K562 (cell line): Measurements from ENCODE around the gene BMF. TPM values are rescaled to one million over a fixed set of nuclear protein-coding genes. Genes with fewer than 3 reads are reported as not detected.
"Not testable (repeated sequence)": the region's sequence is repeated elsewhere in the genome, so short reads cannot be mapped to it uniquely, and the experiment has no call there.

Experiments used
- ATAC-seq: fragments of 200-7000 bp; cut with Tn5 transposase; 3 replicates; pipeline ENCODE4 v1.9.1; 2020; ENCODE audit warnings: moderate library complexity
- BruUV-seq: library from RNA; stranded (reverse); fragments of 400-500 nt; replicated peaks from 2 replicates; lab custom pipeline; 2021; lab: Mats Ljungman, UMichigan
- CTCF ChIA-PET: fragments of 300-600 bp; formaldehyde crosslinking; extraction: SDS; loops from one replicate; lab custom pipeline; 2021; ENCODE audit warnings: low intra/inter-chr PET ratio; lab: Yijun Ruan, JAX
- POLR2A ChIA-PET: fragments of 300-600, 350-650 bp; sonication (Branson Sonifier 250); formaldehyde crosslinking; extraction: SDS; loops from one replicate; lab custom pipeline; 2021; ENCODE audit warnings: antibody characterized with exemption, inconsistent platforms; lab: Yijun Ruan, JAX
- DNase-seq, 4 experiments: peaks; one replicate each; pipeline versions ENCODE4 v3.0.0 to v3.0.0-alpha.2; 2011 to 2018; ENCODE audit warnings: low spot score in 3 of 4, mixed read lengths in 3 of 4; ENCODE audit errors: extremely low read depth in 1 of 4
- FAIRE-seq: peaks from 2 replicates; lab custom pipeline; 2011; peaks lifted over from hg19 to GRCh38; lab: Jason Lieb, UNC
- H2AFZ ChIP-seq: 2 replicates; pipeline ENCODE4 v1.6.0; 2011; ENCODE audit warnings: low read depth, low read length, control low read depth, inconsistent platforms
- H3K27ac ChIP-seq: fragments of 200-600 bp; 3 replicates; pipeline ENCODE4 v1.8.0; 2011; ENCODE audit warnings: low read depth, mild to moderate bottlenecking, control low read depth, inconsistent platforms, low read length, moderate library complexity, mixed read lengths; ENCODE audit errors: extremely low read depth
- H3K27me3 ChIP-seq, 2 experiments: fragments of 300-600 bp in 1 of 2; 2 replicates in 1 of 2; 3 replicates in 1 of 2; pipeline versions ENCODE4 v1.6.0 to v1.8.0; 2011; ENCODE audit warnings: inconsistent platforms in 2 of 2, low read length in 2 of 2, mild to moderate bottlenecking in 1 of 2, mixed read lengths in 1 of 2, moderate library complexity in 1 of 2; ENCODE audit not compliant: control insufficient read depth in 2 of 2, insufficient read depth in 2 of 2
- H3K36me3 ChIP-seq: fragments of 300-600 bp; 3 replicates; pipeline ENCODE4 v1.8.0; 2011; ENCODE audit warnings: mild to moderate bottlenecking, low read length, inconsistent platforms; ENCODE audit not compliant: control insufficient read depth, insufficient read depth
- H3K4me1 ChIP-seq, 2 experiments: fragments of 200-600 bp in 1 of 2; replicated peaks in 1 of 2; 2 replicates in 1 of 2; 3 replicates in 1 of 2; pipeline versions ENCODE4 v1.5.1 to v1.8.0; 2011; ENCODE audit warnings: inconsistent platforms in 2 of 2, low read length in 2 of 2, mild to moderate bottlenecking in 1 of 2, mixed read lengths in 1 of 2, moderate library complexity in 1 of 2; ENCODE audit not compliant: control insufficient read depth in 2 of 2, insufficient read depth in 2 of 2
- H3K4me2 ChIP-seq: 2 replicates; pipeline ENCODE4 v1.6.1; 2011; ENCODE audit warnings: low read length, control low read depth, inconsistent platforms, mixed read lengths; ENCODE audit not compliant: insufficient read depth
- H3K4me3 ChIP-seq: fragments of 200-600 bp; sonication (generic), shearing (Covaris generic); 2 replicates; pipeline ENCODE4 v1.5.1; 2016; ENCODE audit warnings: control low read depth, inconsistent platforms
- H3K79me2 ChIP-seq: fragments of 200-600 bp; 3 replicates; pipeline ENCODE4 v1.8.0; 2011; ENCODE audit warnings: low read length, inconsistent platforms; ENCODE audit not compliant: control insufficient read depth, insufficient read depth
- H3K9ac ChIP-seq, 2 experiments: 2 replicates each; pipeline versions ENCODE4 v1.6.0 to v1.6.1; 2011; ENCODE audit warnings: low read depth in 2 of 2, low read length in 2 of 2, control low read depth in 1 of 2, inconsistent platforms in 1 of 2, mild to moderate bottlenecking in 1 of 2, mixed read lengths in 1 of 2; ENCODE audit not compliant: insufficient read depth in 1 of 2
- H3K9me1 ChIP-seq: one replicate; pipeline ENCODE4 v1.6.0; 2011; ENCODE audit warnings: inconsistent platforms, mild to moderate bottlenecking, low read length, moderate library complexity; ENCODE audit not compliant: control insufficient read depth, insufficient read depth
- H3K9me3 ChIP-seq: replicated peaks from 2 replicates; pipeline ENCODE4 v1.5.1; 2011; ENCODE audit warnings: low read depth, low read length, inconsistent platforms; ENCODE audit not compliant: control insufficient read depth, insufficient read depth
- H4K20me1 ChIP-seq: replicated peaks from 2 replicates; pipeline ENCODE4 v1.6.1; 2011; ENCODE audit warnings: low read length, inconsistent platforms, mixed read lengths; ENCODE audit not compliant: control insufficient read depth, insufficient read depth
- BHLHE40 ChIP-seq: IDR thresholded peaks from 2 replicates; pipeline ENCODE4 v1.6.1; 2011; ENCODE audit warnings: low read length, improper control_type of control experiment
- PTTG1 ChIP-seq: fragments of 450-650 bp; IDR thresholded peaks from 2 replicates; pipeline ENCODE4 v1.6.1; 2016; ENCODE audit warnings: low read depth, mild to moderate bottlenecking, missing genetic modification characterization, missing compliant biosample characterization
- WGBS: fragments of 100-300 bp; shearing (Covaris generic); methylation state at CpG from one replicate; pipeline ENCODE4 v1.1.6; 2016; ENCODE audit warnings: low coverage, mixed read lengths; ENCODE audit not compliant: insufficient coverage; ENCODE audit errors: missing lambda C conversion rate; 5-methylcytosine and 5-hydroxymethylcytosine counted together
- in situ Hi-C: fragments of 300-500 bp; cut with MboI; formaldehyde crosslinking; loops from 4 replicates; pipeline ENCODE4 v1.15.0; 2018; ENCODE audit warnings: inconsistent platforms, mixed read lengths
- intact Hi-C: fragments of 100-400 bp; cut with micrococcal nuclease; formaldehyde crosslinking; loops from 2 replicates; pipeline ENCODE4 v1.14.2; 2022
- polyA plus RNA-seq, 8 experiments: library from polyadenylated mRNA; depleted of rRNA in 4 of 8; stranded (reverse) in 5 of 8; unstranded in 3 of 8; fragments of >200 nt; fragmentation: Nextera tagmentation in 2 of 8; fragmentation: Illumina TruSeq in 1 of 8; extraction: Ambion mirVana in 2 of 8; extraction: Trizol in 1 of 8; gene quantifications; 2 replicates each; pipeline versions ENCODE4 v1.2.1 to v1.2.3, GENCODE V29; 2011 to 2014; ENCODE audit warnings: inconsistent platforms in 1 of 8, missing spikeins in 1 of 8
- total RNA-seq, 7 experiments: library from RNA; depleted of rRNA in 6 of 7; stranded (reverse); fragments of >200 nt in 6 of 7; fragmentation: Illumina TruSeq in 2 of 7; extraction: Trizol in 2 of 7; gene quantifications; 2 replicates each; pipeline versions ENCODE4 v1.2.1 to v1.2.3, GENCODE V29; 2011 to 2021; ENCODE audit warnings: low replicate concordance in 1 of 7
- TF ChIP-seq, protein P1 (sequence below), 2 experiments: IDR thresholded peaks; 2 replicates each; pipeline ENCODE4 v1.6.1; 2011; ENCODE audit warnings: borderline replicate concordance in 1 of 2, control low read depth in 1 of 2, low read depth in 1 of 2, low read length in 1 of 2, mild to moderate bottlenecking in 1 of 2, mixed read lengths in 1 of 2, moderate library complexity in 1 of 2; ENCODE audit not compliant: insufficient read depth in 1 of 2, insufficient read length in 1 of 2, poor library complexity in 1 of 2, severe bottlenecking in 1 of 2; ENCODE audit errors: extremely low read depth in 1 of 2

Gene BMF
- total and polyA plus RNA-seq, 9 of the 15 experiments (the other 6 are each of a cell fraction or from before 2014, with no cell fraction given) = 0.25 to 0.91 (median 0.59) TPM; not detected in 2

DNA sequence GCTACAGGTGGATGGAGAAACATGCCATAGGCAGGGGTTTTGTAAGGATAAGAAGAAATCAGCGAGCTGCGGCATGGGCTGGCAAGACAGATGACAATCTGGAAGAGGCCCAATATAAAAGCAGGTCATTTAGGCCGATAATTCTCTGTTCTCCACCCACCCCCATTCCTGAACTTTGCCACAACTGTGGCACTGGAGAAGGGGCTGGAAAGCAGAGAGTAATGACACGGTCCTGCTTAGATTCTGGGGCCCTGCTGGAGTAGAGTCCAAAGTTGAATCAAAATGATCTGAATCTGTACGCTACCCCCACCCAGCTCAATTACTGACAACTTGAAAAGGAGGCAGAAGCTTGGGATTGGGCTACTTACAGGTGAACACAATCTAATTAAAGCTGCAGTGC, 33.7 kb upstream of the BMF start:
- ATAC-seq = no peak

DNA sequence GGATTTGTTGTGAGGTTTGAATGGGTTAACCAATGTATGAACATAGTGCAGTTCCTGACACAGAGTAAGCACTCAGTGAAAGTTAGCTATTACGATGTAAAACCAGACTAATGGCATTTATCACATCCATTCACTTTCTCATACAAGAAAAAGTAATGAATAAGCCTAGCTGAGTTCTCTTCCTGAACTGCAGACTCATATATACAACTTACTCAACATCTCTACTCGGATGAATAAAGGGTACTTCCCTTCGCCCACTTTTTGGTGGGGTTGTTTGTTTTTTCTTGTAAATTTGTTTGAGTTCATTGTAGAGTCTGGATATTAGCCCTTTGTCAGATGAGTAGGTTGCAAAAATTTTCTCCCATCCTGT, 29.5 kb upstream of the BMF start:
- in situ Hi-C loops, ATAC-seq: not testable (repeated sequence)

More for the DNA sequence above, 33.7 kb upstream of the BMF start:
- Histone ChIP-seq H3K4me3 (no peak overlapping the region), H3K9ac (no peak overlapping the region), H3K27ac (no peak overlapping the region), H4K20me1 (no peaks in the 10 kb centered on the region), H3K4me1 (peaks cover 3 to 7% of the 10 kb centered on the region in 2 experiments; a peak in 3 of 5 replicates), H3K79me2 (no peaks in the 10 kb centered on the region), H3K9me1 (no peaks in the 10 kb centered on the region), H2AFZ (0 out of 2 replicates have a peak overlapping the region, but pooled peaks have one; percentile 20), H3K9me3 (no peaks in the 10 kb centered on the region), H3K36me3 (no peaks in the 10 kb centered on the region), H3K4me2 (no peak overlapping the region), H3K27me3 (no peaks in the 10 kb centered on the region)
- FAIRE-seq = no peak
- 30% methylated on average over 5 of the region's 5 CpGs for WGBS
- in situ Hi-C loops = no loop called here
- TF ChIP-seq BHLHE40 = no peak
- TF ChIP-seq, protein P1, sequence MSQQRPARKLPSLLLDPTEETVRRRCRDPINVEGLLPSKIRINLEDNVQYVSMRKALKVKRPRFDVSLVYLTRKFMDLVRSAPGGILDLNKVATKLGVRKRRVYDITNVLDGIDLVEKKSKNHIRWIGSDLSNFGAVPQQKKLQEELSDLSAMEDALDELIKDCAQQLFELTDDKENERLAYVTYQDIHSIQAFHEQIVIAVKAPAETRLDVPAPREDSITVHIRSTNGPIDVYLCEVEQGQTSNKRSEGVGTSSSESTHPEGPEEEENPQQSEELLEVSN (IDR thresholded peaks at IDR 0.05; ENCODE audit: borderline replicate concordance in 1 of 2, extremely low read depth in 1 of 2, insufficient read depth in 1 of 2, insufficient read length in 1 of 2, low read depth in 1 of 2, low read length in 1 of 2, poor library complexity in 1 of 2, severe bottlenecking in 1 of 2) = no peak
- intact Hi-C loops = no loop called here
- CTCF ChIA-PET = no interaction called here
- no peak for DNase-seq
- POLR2A ChIA-PET = no interaction called here
- no TSS peak for BruUV-seq

More for the DNA sequence above, 29.5 kb upstream of the BMF start:
- H3K9ac ChIP-seq, DNase-seq, H3K79me2 ChIP-seq, BruUV-seq, H3K27ac ChIP-seq, H3K4me2 ChIP-seq, H3K9me1 ChIP-seq, H3K36me3 ChIP-seq, H3K9me3 ChIP-seq, FAIRE-seq, CTCF ChIA-PET, H4K20me1 ChIP-seq, intact Hi-C loops, H3K27me3 ChIP-seq, H3K4me3 ChIP-seq: not testable (repeated sequence)
- POLR2A ChIA-PET = interaction anchor here (0.5 to 1.1 kb wide), 5 partner anchors 18 to 935 kb away, joined by 3 to 4 read pairs (median 4); partner anchors contain the start of gene BMF
- peak; percentile 33; the same call in 1 of the 2 replicates for TF ChIP-seq PTTG1 (tag)
- WGBS = 30% methylated on average over 3 of the region's 3 CpGs
- peak overlapping the region; percentile 67 for H2AFZ ChIP-seq
- H3K4me1 ChIP-seq = peaks cover 13 to 18% of the 10 kb centered on the region in 2 experiments
